Measurements from ENCODE around the gene MAML3.

The MAML3 gene

GRCh38 chr4:140153718-140154571 lies at the start of gene MAML3:
TSS of gene MAML3 (minus strand) at chr4:140154184. CDS start at chr4:140153327, 857 bp downstream.
- DNase-seq: peak; percentile 87

GRCh38 chr4:140198942-140199341 lies 45.0 kb upstream of the MAML3 start:
- DNase-seq: no peak

- DNase-seq: no peak
These were observed 41.8 kb upstream of the MAML3 start for GRCh38 chr4:140195806-140196205.

DNA sequence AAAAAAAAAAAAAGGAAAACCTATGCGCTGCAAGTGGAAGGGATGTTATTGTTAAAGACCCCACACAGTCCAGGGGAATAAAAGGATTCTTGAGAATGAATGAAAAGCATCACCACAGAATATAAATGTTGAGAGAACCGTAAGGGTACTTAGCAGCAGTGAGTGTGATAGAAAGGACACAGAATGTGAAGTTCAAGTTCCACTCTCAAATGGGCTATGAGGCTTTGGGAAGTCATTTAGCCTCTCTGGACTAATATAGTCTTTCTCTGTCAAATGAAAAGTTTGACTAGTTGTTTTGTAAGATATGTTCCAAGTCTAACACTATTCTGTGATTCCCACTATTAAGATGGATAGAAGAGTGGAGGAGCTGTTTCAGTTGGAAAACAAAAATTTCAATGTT lies 35.8 kb upstream of the MAML3 start:
- no peak for DNase-seq

GRCh38 chr4:140188975-140189374 lies 35.0 kb upstream of the MAML3 start:
- no peak for DNase-seq

- DNase-seq: no peak
These were observed 33.3 kb upstream of the MAML3 start for GRCh38 chr4:140187316-140187695.

DNA sequence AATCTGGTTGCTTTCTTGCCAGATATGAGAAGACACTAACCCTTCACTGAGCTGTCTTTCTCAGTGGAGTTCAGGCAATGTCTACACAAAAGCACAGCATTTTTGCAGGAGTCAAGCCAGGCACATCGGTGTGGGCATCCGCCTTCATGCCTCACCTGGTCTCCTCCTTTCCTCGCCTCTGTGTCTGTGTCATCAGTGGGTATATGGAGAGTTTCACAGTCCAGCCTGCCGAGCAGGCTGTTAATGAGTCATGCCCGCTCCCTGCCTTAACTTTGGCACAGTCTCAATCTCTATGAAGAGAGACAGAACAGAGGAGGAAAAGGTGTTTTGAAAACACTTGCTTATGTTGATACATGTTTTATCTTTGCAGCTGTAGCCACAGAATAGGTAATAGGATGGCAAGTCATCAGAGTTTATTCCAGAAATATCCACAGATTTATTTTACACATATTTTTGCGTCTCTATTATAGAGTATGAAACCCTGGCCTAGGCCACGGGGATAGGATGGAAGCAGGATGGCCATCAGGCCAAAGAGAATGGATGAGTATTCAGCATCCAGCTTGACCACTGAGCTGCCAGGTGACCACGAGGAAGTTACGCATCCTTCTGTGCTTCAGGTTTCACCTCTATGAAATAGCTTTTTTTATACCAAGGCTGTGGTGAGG lies 32.8 kb upstream of the MAML3 start:
- DNase-seq: no peak

DNA sequence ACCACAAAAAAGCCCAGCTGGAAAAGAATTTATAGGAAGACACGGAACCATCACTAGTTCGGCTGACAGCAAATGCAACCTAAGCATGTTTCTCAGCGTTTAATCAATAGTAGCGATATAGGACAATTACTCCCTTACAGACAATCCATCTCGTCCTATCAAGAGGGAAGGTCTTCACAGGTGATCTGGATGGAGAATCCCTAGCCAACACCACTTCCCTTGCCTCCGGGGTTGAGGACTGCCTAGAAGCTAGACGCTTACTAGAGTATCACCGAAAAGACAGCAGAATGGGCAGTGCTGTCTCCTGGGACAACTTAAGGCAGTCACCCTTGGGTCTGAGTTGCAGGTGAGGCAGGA lies 32.1 kb upstream of the MAML3 start:
- no peak for DNase-seq

DNA sequence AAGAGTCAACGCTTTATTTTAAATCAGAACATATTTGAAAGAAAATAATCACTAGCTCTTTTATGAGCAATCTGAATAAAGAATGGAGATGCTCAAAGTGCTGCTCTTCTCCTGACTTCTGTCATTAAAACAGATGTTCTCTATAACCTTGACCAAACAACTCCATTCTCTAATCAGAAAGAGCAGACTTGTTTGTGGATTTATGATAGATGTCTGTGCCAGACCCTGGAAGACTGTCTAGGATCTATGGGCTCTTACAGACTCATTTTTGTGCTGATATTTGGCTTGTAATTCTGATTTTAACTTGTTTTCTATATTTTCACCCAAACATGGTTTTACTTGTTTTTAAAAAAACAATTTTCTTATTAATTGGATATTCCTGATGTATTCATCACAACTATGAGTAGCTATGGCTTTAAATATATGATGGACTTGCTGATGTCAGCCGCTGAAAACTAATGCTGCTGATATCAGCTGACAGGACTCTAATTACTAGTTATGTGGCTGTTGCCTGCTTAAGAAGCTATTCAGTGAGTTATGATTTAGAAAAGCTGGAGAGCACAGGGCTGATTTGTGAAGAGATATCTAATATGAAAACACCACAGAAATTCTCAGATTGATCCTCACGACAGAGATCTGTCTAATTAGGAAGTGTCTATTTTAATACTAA lies 31.6 kb upstream of the MAML3 start:
- DNase-seq: no peak

- DNase-seq: no peak
These were observed 29.3 kb upstream of the MAML3 start for GRCh38 chr4:140183270-140183669.

GRCh38 chr4:140180577-140180976 lies 26.6 kb upstream of the MAML3 start:
- no peak for DNase-seq

GRCh38 chr4:140176735-140177134 lies 22.8 kb upstream of the MAML3 start:
- DNase-seq: no peak

GRCh38 chr4:140174543-140174942 lies 20.6 kb upstream of the MAML3 start:
- DNase-seq: no peak

DNA sequence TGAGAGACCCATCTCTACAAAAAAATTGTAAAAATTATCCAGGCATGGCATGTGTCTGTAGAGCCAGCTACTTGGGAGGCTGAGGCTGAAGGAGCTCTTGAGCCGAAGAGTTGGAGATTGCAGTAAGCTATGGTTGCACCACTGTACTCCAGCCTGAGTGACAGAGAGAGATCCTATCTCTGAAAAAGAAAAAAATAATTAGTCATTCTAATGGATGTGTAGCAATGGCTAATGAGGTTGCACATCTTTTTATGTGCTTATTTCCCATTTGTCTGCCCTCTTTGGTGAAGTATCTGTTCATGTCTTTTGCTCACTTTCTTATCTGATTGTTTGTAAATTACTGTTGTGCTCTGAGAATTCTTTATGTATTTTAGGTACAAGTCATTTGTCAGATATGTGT lies 19.0 kb upstream of the MAML3 start:
- DNase-seq: no peak

- no peak for DNase-seq
These were observed 16.3 kb upstream of the MAML3 start for GRCh38 chr4:140170299-140170698.

DNA sequence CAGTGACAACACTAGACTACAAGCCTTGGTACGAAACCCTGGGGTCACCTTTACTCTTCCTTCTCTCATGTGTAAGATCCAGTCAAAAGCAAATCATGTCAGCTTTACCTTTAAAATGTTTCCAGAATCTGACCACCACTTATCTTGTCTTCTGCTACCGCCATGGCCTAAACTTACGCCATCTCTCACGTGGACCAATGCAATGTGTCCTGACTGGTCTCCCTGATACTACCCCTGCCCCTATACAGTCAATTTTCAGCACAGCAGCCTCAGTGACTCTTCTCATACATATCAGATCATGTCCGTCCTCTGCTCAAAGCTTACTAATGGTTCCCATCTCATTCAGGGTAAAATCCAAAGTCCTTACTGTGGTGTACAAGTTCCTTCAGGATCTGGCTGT lies 15.0 kb upstream of the MAML3 start:
- DNase-seq: no peak

DNA sequence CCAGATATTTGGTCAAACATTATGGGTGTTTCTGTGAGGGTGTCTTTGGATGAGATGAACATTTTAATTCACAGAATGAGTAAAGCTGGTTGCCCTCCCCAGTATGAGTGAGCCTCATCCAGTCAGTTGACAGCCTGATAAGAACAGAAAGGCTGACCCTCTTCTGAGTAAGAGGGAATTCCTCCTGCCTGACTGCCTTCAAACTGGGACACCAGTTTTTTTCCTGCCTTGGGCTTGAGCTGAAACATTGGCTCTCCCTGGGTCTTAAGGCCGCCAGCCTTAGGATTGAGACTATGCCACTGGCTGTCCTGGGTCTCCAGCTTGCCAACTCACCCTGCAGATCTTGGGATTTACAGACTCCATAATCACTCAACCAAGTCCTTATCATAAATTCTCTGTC lies 14.5 kb upstream of the MAML3 start:
- DNase-seq: no peak

GRCh38 chr4:140163029-140163810 lies 9.2 kb upstream of the MAML3 start:
- DNase-seq: no peak

DNA sequence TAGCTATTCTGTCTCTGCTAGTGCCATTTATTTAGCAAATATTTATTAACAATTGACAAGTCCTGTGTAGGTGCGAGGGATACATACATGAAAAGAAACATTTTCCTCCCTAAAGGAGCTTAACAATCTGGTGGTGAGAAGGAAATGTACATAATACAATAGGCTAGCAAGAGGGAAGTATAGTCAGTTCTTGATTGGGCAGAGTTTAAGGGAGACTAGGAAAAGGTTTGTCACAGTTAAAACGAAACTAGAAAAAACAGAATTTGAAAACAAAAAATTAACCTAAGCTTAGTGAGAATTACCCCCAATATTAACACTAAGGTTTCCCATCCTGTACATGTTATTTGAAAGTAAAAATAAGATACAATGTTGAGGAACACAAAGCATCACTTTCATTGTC lies 8.6 kb upstream of the MAML3 start:
- no peak for DNase-seq

DNA sequence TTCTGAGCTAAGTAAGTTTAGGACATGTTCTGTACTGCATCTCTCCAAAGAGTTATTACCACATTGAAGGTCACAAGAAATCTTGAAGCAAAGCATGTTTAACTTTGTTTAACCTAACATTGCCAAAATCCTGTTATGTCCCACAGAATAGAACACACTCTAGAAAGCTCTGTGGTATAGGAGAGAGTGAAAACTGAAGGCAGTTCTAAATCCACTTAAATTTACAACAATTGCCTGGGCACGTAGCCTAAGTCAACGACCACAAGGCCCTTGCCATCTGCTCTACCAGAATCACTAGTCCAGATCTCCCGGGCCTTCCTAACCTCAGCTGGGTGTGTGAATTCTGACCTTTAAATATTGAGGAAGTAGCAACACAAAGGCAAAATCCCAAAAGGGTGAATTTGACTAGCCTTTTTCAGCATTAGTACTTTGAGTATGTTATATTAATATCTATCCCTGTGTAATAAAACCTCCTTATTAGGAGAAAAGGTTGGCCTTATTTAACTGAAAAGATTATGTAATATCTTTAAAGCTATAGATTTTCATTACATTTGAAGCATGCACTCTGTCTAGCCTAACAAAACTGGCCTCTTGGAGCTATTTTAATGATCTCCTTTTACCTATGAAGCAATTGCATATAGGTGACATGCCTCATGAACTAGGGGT lies 4.5 kb upstream of the MAML3 start:
- no peak for DNase-seq

GRCh38 chr4:140157341-140157740 lies 3.4 kb upstream of the MAML3 start:
- no peak for DNase-seq

GRCh38 chr4:140156529-140157171 lies 2.7 kb upstream of the MAML3 start:
- DNase-seq: peak; percentile 21 to 39
